HEK293 (cell line): ENCODE results near the gene PNLDC1.
A peak's percentile ranks its signal among the peaks of the same experiment; 100 is the strongest.

ENCODE experiments used
- CTCF ChIA-PET: fragments of 350-600 bp; formaldehyde crosslinking; extraction: SDS; loops from one replicate; lab custom pipeline; 2021; ENCODE audit warnings: antibody characterized with exemption; lab: Yijun Ruan, JAX
- POLR2A ChIA-PET: fragments of 300-600 bp; formaldehyde crosslinking; extraction: SDS; loops from one replicate; lab custom pipeline; 2020; ENCODE audit warnings: antibody characterized with exemption, inconsistent platforms; lab: Yijun Ruan, JAX
- H3K27ac ChIP-seq: fragments of 200-500 bp; sonication (Bioruptor generic); 2 replicates; pipeline ENCODE4 v1.5.1; 2014; ENCODE audit warnings: low read depth, low read length, control low read depth, inconsistent platforms; ENCODE audit errors: extremely low read depth
- H3K36me3 ChIP-seq, 2 experiments: fragments of 200-500 bp in 1 of 2; sonication (Bioruptor generic) in 1 of 2; 1 replicate in 1 of 2; 2 replicates in 1 of 2; pipeline ENCODE4 v1.5.1; 2014 to 2017; ENCODE audit warnings: inconsistent platforms in 2 of 2, low read length in 2 of 2; ENCODE audit not compliant: control insufficient read depth in 2 of 2, insufficient read depth in 1 of 2
- H3K4me1 ChIP-seq: fragments of 200-500 bp; sonication (Bioruptor generic); 2 replicates; pipeline ENCODE4 v1.5.1; 2014; ENCODE audit warnings: mild to moderate bottlenecking, low read length, inconsistent platforms; ENCODE audit not compliant: control insufficient read depth, insufficient read depth
- H3K4me3 ChIP-seq: 2 replicates; pipeline ENCODE4 v1.5.1; 2011; ENCODE audit warnings: low read depth, mild to moderate bottlenecking, control low read depth, low read length, moderate library complexity
- H3K9me3 ChIP-seq: fragments of 200-500 bp; sonication (Bioruptor generic); 2 replicates; pipeline ENCODE4 v1.5.1; 2014; ENCODE audit warnings: low read depth, low read length, inconsistent platforms; ENCODE audit not compliant: control insufficient read depth, insufficient read depth
- KLF7 ChIP-seq: fragments of 450-650 bp; formaldehyde crosslinking; IDR thresholded peaks from 2 replicates; pipeline ENCODE4 v1.5.1; 2016; ENCODE audit warnings: missing biosample characterization, missing genetic modification characterization, borderline replicate concordance
- PRDM1 ChIP-seq: fragments of 450-650 bp; formaldehyde crosslinking; IDR thresholded peaks from 2 replicates; pipeline ENCODE4; 2016; ENCODE audit warnings: missing biosample characterization, missing genetic modification characterization
- ZBTB8A ChIP-seq: fragments of 450-650 bp; formaldehyde crosslinking; IDR thresholded peaks from 2 replicates; pipeline ENCODE4 v1.5.1; 2016; ENCODE audit warnings: missing biosample characterization, missing genetic modification characterization
- ZEB2 ChIP-seq: fragments of 450-650 bp; formaldehyde crosslinking; IDR thresholded peaks from 2 replicates; pipeline ENCODE4 v1.5.1; 2016; ENCODE audit warnings: missing biosample characterization, missing genetic modification characterization
- ZFHX2 ChIP-seq: fragments of 450-650 bp; formaldehyde crosslinking; conservative IDR thresholded peaks from 2 replicates; pipeline ENCODE4 v1.5.1; 2016; ENCODE audit warnings: missing biosample characterization, missing genetic modification characterization
- ZFP37 ChIP-seq: fragments of 450-650 bp; formaldehyde crosslinking; IDR thresholded peaks from 2 replicates; pipeline ENCODE4 v1.5.1; 2016; ENCODE audit warnings: missing biosample characterization, missing genetic modification characterization
- ZFP69B ChIP-seq: fragments of 450-650 bp; formaldehyde crosslinking; IDR thresholded peaks from 2 replicates; pipeline ENCODE4 v1.5.1; 2016; ENCODE audit warnings: missing biosample characterization, missing genetic modification characterization
- ZNF133 ChIP-seq: fragments of 450-650 bp; formaldehyde crosslinking; IDR thresholded peaks from 2 replicates; pipeline ENCODE4 v1.5.1; 2016; ENCODE audit warnings: missing biosample characterization, missing genetic modification characterization
- ZNF157 ChIP-seq: fragments of 450-650 bp; formaldehyde crosslinking; IDR thresholded peaks from 2 replicates; pipeline ENCODE4 v1.5.1; 2016; ENCODE audit warnings: missing biosample characterization, missing genetic modification characterization
- ZNF174 ChIP-seq: fragments of 450-650 bp; formaldehyde crosslinking; IDR thresholded peaks from 2 replicates; pipeline ENCODE4 v1.5.0; 2017; ENCODE audit warnings: missing biosample characterization, mild to moderate bottlenecking, missing genetic modification characterization
- ZNF175 ChIP-seq: fragments of 450-650 bp; formaldehyde crosslinking; IDR thresholded peaks from 2 replicates; pipeline ENCODE4 v1.5.1; 2016; ENCODE audit warnings: missing biosample characterization, missing genetic modification characterization
- ZNF280C ChIP-seq: fragments of 450-650 bp; formaldehyde crosslinking; IDR thresholded peaks from 2 replicates; pipeline ENCODE4 v1.5.1; 2016; ENCODE audit warnings: missing biosample characterization, missing genetic modification characterization
- ZNF280D ChIP-seq: fragments of 450-650 bp; formaldehyde crosslinking; IDR thresholded peaks from 2 replicates; pipeline ENCODE4 v1.5.1; 2016; ENCODE audit warnings: missing biosample characterization, missing genetic modification characterization
- ZNF354C ChIP-seq: fragments of 450-650 bp; formaldehyde crosslinking; IDR thresholded peaks from 2 replicates; pipeline ENCODE4 v1.5.1; 2016; ENCODE audit warnings: missing biosample characterization, missing genetic modification characterization, low read depth, borderline replicate concordance
- ZNF362 ChIP-seq: fragments of 450-650 bp; formaldehyde crosslinking; IDR thresholded peaks from 2 replicates; pipeline ENCODE4 v1.5.1; 2016; ENCODE audit warnings: missing biosample characterization, missing genetic modification characterization
- ZNF501 ChIP-seq: fragments of 450-650 bp; formaldehyde crosslinking; IDR thresholded peaks from 2 replicates; pipeline ENCODE4 v1.5.1; 2016; ENCODE audit warnings: missing biosample characterization, missing genetic modification characterization
- ZNF514 ChIP-seq: fragments of 450-650 bp; formaldehyde crosslinking; IDR thresholded peaks from 2 replicates; pipeline ENCODE4 v1.5.1; 2016; ENCODE audit warnings: missing biosample characterization, missing genetic modification characterization
- ZNF548 ChIP-seq: fragments of 450-650 bp; formaldehyde crosslinking; IDR thresholded peaks from 2 replicates; pipeline ENCODE4 v1.5.1; 2016; ENCODE audit warnings: missing biosample characterization, missing genetic modification characterization
- ZNF596 ChIP-seq: fragments of 450-650 bp; IDR thresholded peaks from 2 replicates; pipeline ENCODE4 v1.5.0; 2018; ENCODE audit warnings: missing biosample characterization, mild to moderate bottlenecking, missing genetic modification characterization, moderate library complexity
- ZNF600 ChIP-seq: fragments of 450-650 bp; formaldehyde crosslinking; IDR thresholded peaks from 2 replicates; pipeline ENCODE4 v1.5.1; 2016; ENCODE audit warnings: missing biosample characterization, missing genetic modification characterization
- ZNF621 ChIP-seq: fragments of 450-650 bp; formaldehyde crosslinking; IDR thresholded peaks from 2 replicates; pipeline ENCODE4 v1.5.1; 2017; ENCODE audit warnings: missing biosample characterization, missing genetic modification characterization
- ZNF639 ChIP-seq: fragments of 450-650 bp; formaldehyde crosslinking; IDR thresholded peaks from 2 replicates; pipeline ENCODE4 v1.5.1; 2016; ENCODE audit warnings: missing biosample characterization, missing genetic modification characterization
- ZNF645 ChIP-seq: fragments of 450-650 bp; formaldehyde crosslinking; IDR thresholded peaks from 2 replicates; pipeline ENCODE4; 2016; ENCODE audit warnings: missing biosample characterization, missing genetic modification characterization
- ZSCAN18 ChIP-seq: fragments of 450-650 bp; formaldehyde crosslinking; IDR thresholded peaks from 2 replicates; pipeline ENCODE4 v1.5.1; 2016; ENCODE audit warnings: missing biosample characterization, missing genetic modification characterization
- ZSCAN23 ChIP-seq: fragments of 450-650 bp; formaldehyde crosslinking; IDR thresholded peaks from 2 replicates; pipeline ENCODE4 v1.5.1; 2016; ENCODE audit warnings: missing biosample characterization, missing genetic modification characterization

PNLDC1 gene

GRCh38 chr6:159754959-159755914, 44.8 kb upstream of the PNLDC1 start (continued):
- TF ChIP-seq ZFP37 (tag by site-specific recombination) (no peak), ZNF362 (tag by site-specific recombination) (peak; percentile 97), ZNF280C (tag by site-specific recombination) (no peak), ZFHX2 (no peak), ZNF645 (tag by site-specific recombination) (no peak), ZNF514 (no peak), PRDM1 (tag by site-specific recombination) (peak; percentile 93), ZNF639 (0 out of 2 replicates have a peak, but pooled peaks have one; percentile 21), ZFP69B (tag by site-specific recombination) (no peak), ZNF548 (tag by site-specific recombination) (no peak), ZNF354C (tag by site-specific recombination) (no peak)
- TF ChIP-seq, all 188 proteins: peak for 6

- H3K27ac ChIP-seq = no peak overlapping the region
- H3K4me3 ChIP-seq = no peak overlapping the region
- H3K4me1 ChIP-seq = no peaks in the 10 kb centered on the region
- ChIA-PET CTCF (no interaction called here), POLR2A (interaction anchor here (0.6 to 0.9 kb wide), 2 partner anchors 34 to 223 kb away, joined by 4 to 5 read pairs; partner anchors contain the start of gene MRPL18)
- H3K9me3 ChIP-seq = no peaks in the 10 kb centered on the region
- peaks cover 17 to 74% of the 10 kb centered on the region in 2 experiments for H3K36me3 ChIP-seq
- TF ChIP-seq ZNF133 (tag by site-specific recombination) = no peak
- no peak for TF ChIP-seq ZNF600 (tag by site-specific recombination)
- TF ChIP-seq ZNF621 = no peak
- no peak for TF ChIP-seq ZNF596 (tag by site-specific recombination)
- TF ChIP-seq ZBTB8A (tag by site-specific recombination) = no peak
- no peak for TF ChIP-seq ZNF157 (tag by site-specific recombination)
- TF ChIP-seq ZEB2 = no peak
- no peak for TF ChIP-seq ZNF175 (tag by site-specific recombination)
- TF ChIP-seq KLF7 (tag by site-specific recombination) = no peak
- TF ChIP-seq ZNF280D (tag by site-specific recombination) = no peak
- no peak for TF ChIP-seq ZSCAN18 (tag by site-specific recombination)
- TF ChIP-seq ZNF501 (tag by site-specific recombination) = no peak
- no peak for TF ChIP-seq ZSCAN23
- TF ChIP-seq ZNF174 (tag by site-specific recombination) = no peak
Measured at GRCh38 chr6:159756508-159756907, 43.6 kb upstream of the PNLDC1 start.
